Activated B cell treated with CpG ODN at 0.5 μM for 24 hours (primary cell): ENCODE data around the gene SCGB1A1. TPM values are rescaled to one million over a fixed set of nuclear protein-coding genes. Genes with fewer than 3 reads are reported as not detected.

ENCODE experiments used
- ATAC-seq: fragments of 200-7000 bp; cut with Tn5 transposase; one replicate; pipeline ENCODE4 v1.10.0; 2021; ENCODE audit warnings: low read depth, mild to moderate bottlenecking, moderate library complexity
- CTCF ChIA-PET: fragments of 350-600 bp; sonication (Branson Sonifier 250); formaldehyde crosslinking; loops from one replicate; lab custom pipeline; 2021; ENCODE audit warnings: antibody characterized with exemption; lab: Charles Lee
- POLR2A ChIA-PET: fragments of 350-600 bp; sonication (Branson Sonifier 250); formaldehyde crosslinking; loops from one replicate; lab custom pipeline; 2021; ENCODE audit warnings: antibody characterized with exemption; lab: Charles Lee
- DNase-seq: peaks from one replicate; pipeline ENCODE4 v3.0.0; 2022
- H3K27ac Mint-ChIP-seq: one replicate; pipeline ENCODE4 v1.8.0; 2020; ENCODE audit warnings: mixed read lengths
- H3K27me3 Mint-ChIP-seq: one replicate; pipeline ENCODE4 v1.8.0; 2021; ENCODE audit warnings: mixed read lengths
- H3K36me3 Mint-ChIP-seq: one replicate; pipeline ENCODE4 v1.8.0; 2021; ENCODE audit warnings: low read depth, mixed read lengths
- H3K4me1 Mint-ChIP-seq: one replicate; pipeline ENCODE4 v1.8.0; 2021; ENCODE audit warnings: mixed read lengths
- H3K4me3 Mint-ChIP-seq: one replicate; pipeline ENCODE4 v1.8.0; 2020; ENCODE audit warnings: mild to moderate bottlenecking, mixed read lengths
- H3K9me3 Mint-ChIP-seq: one replicate; pipeline ENCODE4 v1.8.0; 2020; ENCODE audit warnings: mixed read lengths
- CTCF ChIP-seq: fragments of 200-600 bp; IDR thresholded peaks from one replicate; pipeline ENCODE4 v1.8.0; 2022; ENCODE audit warnings: antibody characterized with exemption, mild to moderate bottlenecking
- intact Hi-C: fragments of 100-400 bp; cut with micrococcal nuclease; formaldehyde crosslinking; loops from one replicate; pipeline ENCODE4 v1.15.1; 2024
- total RNA-seq: library from RNA; stranded (reverse); gene quantifications from 2 replicates; pipeline ENCODE4 v1.2.3, GENCODE V29; 2022

SCGB1A1 gene
- total RNA-seq, 1 donor from 2014 or later, result not detected

GRCh38 chr11:62418136-62418535, 697 bp upstream of the SCGB1A1 start:
- ChIA-PET CTCF (no interaction called here), POLR2A (no interaction called here)
- no peak for DNase-seq
- Mint-ChIP-seq H3K27ac (no peak overlapping the region), H3K4me1 (no peaks in the 10 kb centered on the region), H3K9me3 (no peaks in the 10 kb centered on the region), H3K36me3 (no peaks in the 10 kb centered on the region), H3K27me3 (no peaks in the 10 kb centered on the region), H3K4me3 (no peak overlapping the region)
- no peak for ATAC-seq
- intact Hi-C loops, result no loop called here
- TF ChIP-seq CTCF, result no peak

DNA sequence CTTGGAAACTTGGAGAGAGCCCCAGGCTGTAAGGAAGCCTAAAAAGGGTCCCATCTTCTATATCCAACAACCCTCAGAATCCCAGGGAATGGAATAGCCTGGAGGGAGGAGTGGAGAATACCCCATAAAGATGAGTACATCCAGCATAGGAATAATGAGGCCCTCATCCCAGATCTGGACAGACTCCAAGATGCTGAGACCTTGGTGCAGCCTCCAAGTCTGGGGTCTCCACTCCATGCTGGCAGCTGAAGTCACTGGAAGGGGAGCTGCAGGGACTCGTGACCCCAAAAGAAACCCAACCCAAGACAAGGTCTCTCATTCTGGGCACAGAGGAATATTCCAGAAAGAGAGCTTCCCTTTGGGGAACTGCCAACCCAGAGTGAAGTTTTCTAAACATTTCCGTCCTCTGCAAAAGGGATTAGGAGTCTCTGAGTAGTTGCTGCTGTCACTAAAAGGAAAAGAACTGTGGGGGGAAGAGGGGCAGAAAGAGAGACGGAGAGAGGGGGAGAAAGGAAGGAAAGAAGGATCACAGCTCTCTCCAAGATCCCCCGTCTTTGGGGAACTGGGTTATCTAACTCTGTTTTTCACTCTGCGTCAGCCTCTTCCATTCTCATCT, 589 bp downstream of the SCGB1A1 start:
- ATAC-seq (no peak), DNase-seq (no peak)
- H3K27me3 Mint-ChIP-seq, result peaks cover 2% of the 10 kb centered on the region
- H3K4me1 Mint-ChIP-seq, result no peaks in the 10 kb centered on the region
- ChIA-PET POLR2A (interaction anchor here (0.6 kb wide), 1 partner anchor 573 kb away, joined by 4 read pairs; no protein-coding TSS in a partner anchor), CTCF (interaction anchor here (1.2 kb wide), 1 partner anchor 124 kb away, joined by 4 read pairs; no protein-coding TSS in a partner anchor)
- H3K36me3 Mint-ChIP-seq, result no peaks in the 10 kb centered on the region
- H3K27ac Mint-ChIP-seq, result no peak overlapping the region
- TF ChIP-seq CTCF, result no peak
- H3K9me3 Mint-ChIP-seq, result no peaks in the 10 kb centered on the region
- intact Hi-C loops, result no loop called here
- H3K4me3 Mint-ChIP-seq, result no peak overlapping the region

DNA sequence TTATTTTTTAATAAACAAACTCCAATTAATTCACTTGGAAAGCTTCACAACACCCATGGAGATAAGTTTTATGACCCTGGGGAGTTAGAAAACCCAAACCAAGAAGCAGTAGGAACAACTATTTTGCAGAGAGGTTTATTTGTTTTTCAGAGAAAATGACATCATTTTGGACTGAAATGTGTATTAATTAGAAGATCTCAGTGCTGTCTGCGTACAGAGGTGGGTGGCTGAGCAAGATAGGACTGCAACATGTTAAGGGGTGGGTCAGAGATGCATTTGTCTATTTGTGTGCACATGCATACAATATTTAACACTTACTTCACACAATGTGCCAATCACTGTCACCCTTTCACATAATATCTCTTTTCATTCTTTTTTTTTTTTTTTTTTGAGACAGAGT, 1.1 kb downstream of the SCGB1A1 start:
- Mint-ChIP-seq H3K27me3 (peaks cover 2% of the 10 kb centered on the region), H3K4me1 (peaks cover 5% of the 10 kb centered on the region), H3K4me3 (no peak overlapping the region), H3K27ac (no peak overlapping the region), H3K36me3 (no peaks in the 10 kb centered on the region), H3K9me3 (no peaks in the 10 kb centered on the region)
- intact Hi-C loops, result loop anchor here (10.0 kb wide), 1 partner anchor 345 kb away; the partner anchor contains the start of gene POLR2G
- DNase-seq (no peak), ATAC-seq (no peak)
- POLR2A ChIA-PET, result no interaction called here
- CTCF ChIA-PET, result interaction anchor here (1.2 to 1.8 kb wide), 2 partner anchors 123 to 141 kb away, joined by 4 read pairs; no protein-coding TSS in a partner anchor
- TF ChIP-seq CTCF, result no peak

DNA sequence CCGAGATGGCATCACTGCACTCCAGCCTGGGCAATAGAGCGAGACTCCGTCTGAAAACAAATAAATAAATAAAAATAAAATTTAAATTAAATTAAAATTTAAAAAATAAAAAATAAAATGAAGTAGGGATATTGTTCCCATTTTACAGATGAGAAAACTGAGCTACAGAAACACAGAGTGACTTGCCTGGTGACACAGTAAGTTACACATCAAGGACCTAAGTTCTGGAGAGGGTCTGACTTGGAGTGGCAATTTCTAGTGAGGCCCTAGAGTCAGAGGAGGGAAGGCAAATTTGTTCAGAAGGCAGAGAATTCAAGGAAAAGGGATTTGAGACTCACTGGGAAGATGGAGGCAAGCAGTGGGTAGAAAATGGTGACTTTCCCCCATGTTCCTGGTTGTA, 2.0 kb downstream of the SCGB1A1 start:
- no peak overlapping the region for H3K4me3 Mint-ChIP-seq
- H3K4me1 Mint-ChIP-seq, result peaks cover 6% of the 10 kb centered on the region
- H3K27me3 Mint-ChIP-seq, result peaks cover 2% of the 10 kb centered on the region
- H3K36me3 Mint-ChIP-seq, result no peaks in the 10 kb centered on the region
- ATAC-seq, result no peak
- no peak for DNase-seq
- H3K27ac Mint-ChIP-seq, result no peak overlapping the region
- H3K9me3 Mint-ChIP-seq, result no peaks in the 10 kb centered on the region
- intact Hi-C loops, result loop anchor here (10.0 kb wide), 1 partner anchor 344 kb away; the partner anchor contains the start of gene POLR2G
- CTCF ChIA-PET, result interaction anchor here (1.8 to 5.6 kb wide), 2 partner anchors 122 to 140 kb away, joined by 4 to 159 read pairs; partner anchors contain the start of gene AHNAK
- POLR2A ChIA-PET, result no interaction called here
- no peak for TF ChIP-seq CTCF

GRCh38 chr11:62421996-62422395, 3.2 kb downstream of the SCGB1A1 start:
- H3K4me1 Mint-ChIP-seq, result peaks cover 6% of the 10 kb centered on the region
- DNase-seq (no peak), ATAC-seq (no peak)
- ChIA-PET POLR2A (no interaction called here), CTCF (interaction anchor here (0.8 to 5.6 kb wide), 3 partner anchors 27 to 139 kb away, joined by 3 to 159 read pairs (median 4); partner anchors contain the start of gene AHNAK)
- H3K9me3 Mint-ChIP-seq, result no peaks in the 10 kb centered on the region
- no peak for TF ChIP-seq CTCF
- H3K27me3 Mint-ChIP-seq, result peaks cover 2% of the 10 kb centered on the region
- H3K4me3 Mint-ChIP-seq, result no peak overlapping the region
- no peak overlapping the region for H3K27ac Mint-ChIP-seq
- intact Hi-C loops, result loop anchor here (10.0 kb wide), 1 partner anchor 343 kb away; the partner anchor contains the start of gene POLR2G
- H3K36me3 Mint-ChIP-seq, result no peaks in the 10 kb centered on the region
